COLO829 (cell line): ENCODE data around the gene DAPK2.
A peak's percentile ranks its signal among the peaks of the same experiment; 100 is the strongest.

Source experiments
- DNase-seq: peaks from one replicate; pipeline ENCODE4 v3.0.0; 2012; ENCODE audit warnings: low spot score

The DAPK2 gene

GRCh38 chr15:63941698-63942465, 104.4 kb downstream of the DAPK2 start:
- DNase-seq = no peak

GRCh38 chr15:63940966-63941620, 105.2 kb downstream of the DAPK2 start:
- DNase-seq = no peak

DNA sequence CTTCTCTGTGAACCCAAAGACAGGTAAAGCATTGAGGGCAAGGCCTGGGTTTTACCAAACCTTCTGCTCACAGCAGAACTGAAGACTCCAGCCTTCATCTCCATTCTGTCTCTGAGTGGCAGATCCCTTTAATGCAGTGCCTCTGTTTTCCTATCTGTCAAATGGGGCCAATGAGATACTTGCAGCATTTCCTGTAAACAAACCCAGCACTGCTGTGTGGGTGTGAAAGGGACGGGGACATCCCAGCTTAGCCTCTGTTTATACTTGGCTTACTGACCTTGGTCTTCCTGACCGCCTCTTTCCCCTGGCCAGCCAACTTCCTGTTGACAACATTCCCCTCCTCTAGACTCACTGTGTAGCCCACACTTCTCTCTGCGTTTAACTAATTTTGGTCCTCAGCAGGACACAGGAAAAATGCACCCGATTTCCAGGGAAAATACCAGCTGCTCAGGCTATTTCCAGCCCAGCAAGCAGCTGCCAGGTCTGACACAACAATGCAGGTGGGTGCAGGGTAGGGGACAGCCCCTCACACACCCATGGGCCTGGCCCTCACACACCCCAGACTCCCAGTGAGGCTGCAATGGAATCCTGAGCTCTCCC, 106.7 kb downstream of the DAPK2 start:
- DNase-seq = no peak

- peak; percentile 33 for DNase-seq
Measured at GRCh38 chr15:63938486-63939061, 107.7 kb downstream of the DAPK2 start.

GRCh38 chr15:63933522-63933921, 112.8 kb downstream of the DAPK2 start:
- DNase-seq = no peak

DNA sequence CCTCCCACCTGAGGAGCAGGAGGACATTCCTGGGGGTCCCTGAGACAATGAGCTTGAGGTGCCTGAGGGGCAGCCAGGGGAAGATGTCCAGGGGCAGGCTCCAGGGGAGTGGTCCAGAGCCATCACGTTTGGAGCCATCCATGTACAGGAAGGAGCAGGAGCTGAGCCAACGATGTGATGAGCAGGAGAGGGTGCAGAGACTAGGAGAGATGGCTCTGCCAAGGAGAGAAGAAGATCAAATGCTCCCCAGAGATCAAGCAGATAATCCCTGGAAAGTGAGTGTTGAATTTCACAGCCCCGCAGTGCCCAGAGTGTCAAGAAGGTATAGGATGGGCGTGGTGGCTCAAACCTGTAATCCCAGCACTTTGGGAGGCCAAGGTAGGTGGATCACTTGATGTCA, 114.7 kb downstream of the DAPK2 start:
- no peak for DNase-seq

GRCh38 chr15:63930034-63930433, 116.3 kb downstream of the DAPK2 start:
- DNase-seq = no peak

- no peak for DNase-seq
Measured at GRCh38 chr15:63928185-63928842, 118.0 kb downstream of the DAPK2 start.

- no peak for DNase-seq
Measured at GRCh38 chr15:63923993-63924950, 122.0 kb downstream of the DAPK2 start.

DNA sequence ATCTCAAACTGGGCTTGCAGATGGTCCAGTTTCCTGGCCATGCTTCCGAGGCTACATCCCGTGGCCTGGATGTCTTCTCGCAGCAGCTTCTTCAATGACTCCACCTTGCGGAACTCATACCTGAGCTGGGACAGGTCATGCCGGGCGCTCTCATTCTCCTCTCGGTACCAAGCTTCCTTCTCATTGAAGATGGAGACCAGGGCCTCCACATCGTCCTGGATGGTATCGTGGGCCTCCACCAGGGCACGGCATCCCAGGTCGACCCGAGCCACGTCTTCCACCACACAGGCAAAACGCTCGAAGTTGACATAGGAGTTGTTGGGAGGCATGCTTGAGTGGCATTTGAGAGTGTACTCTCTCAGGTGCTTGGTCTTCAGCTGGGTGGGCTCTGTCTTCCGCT, 123.4 kb downstream of the DAPK2 start:
- no peak for DNase-seq

GRCh38 chr15:63922261-63922904, 123.9 kb downstream of the DAPK2 start:
- no peak for DNase-seq

GRCh38 chr15:63920504-63921175, 125.6 kb downstream of the DAPK2 start:
- no peak for DNase-seq

DNA sequence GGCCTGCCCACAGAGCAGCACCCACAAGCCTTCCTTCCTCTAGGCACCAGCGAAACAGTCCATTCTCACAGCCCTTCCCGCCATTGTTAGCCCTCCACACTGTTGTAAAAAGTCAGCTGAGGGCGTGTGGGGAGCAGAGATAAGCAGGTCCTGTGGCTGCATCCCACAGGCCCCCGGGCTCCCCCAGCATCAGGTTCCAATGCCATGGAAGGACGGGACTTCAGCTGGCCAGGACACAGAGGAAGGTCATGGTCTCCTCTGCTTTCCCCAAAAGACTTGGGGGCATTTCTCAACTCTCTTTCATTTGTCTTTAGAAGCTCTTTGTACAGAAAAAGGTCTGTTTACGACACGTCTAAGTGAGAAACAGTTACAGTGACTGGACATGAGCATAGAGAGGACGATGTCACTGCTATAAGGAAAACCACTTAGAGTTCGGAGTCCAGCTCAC, 127.4 kb downstream of the DAPK2 start:
- DNase-seq = no peak

GRCh38 chr15:63918317-63918672, 128.0 kb downstream of the DAPK2 start:
- DNase-seq = no peak

- no peak for DNase-seq
Measured at GRCh38 chr15:63917588-63918316, 128.5 kb downstream of the DAPK2 start.

DNA sequence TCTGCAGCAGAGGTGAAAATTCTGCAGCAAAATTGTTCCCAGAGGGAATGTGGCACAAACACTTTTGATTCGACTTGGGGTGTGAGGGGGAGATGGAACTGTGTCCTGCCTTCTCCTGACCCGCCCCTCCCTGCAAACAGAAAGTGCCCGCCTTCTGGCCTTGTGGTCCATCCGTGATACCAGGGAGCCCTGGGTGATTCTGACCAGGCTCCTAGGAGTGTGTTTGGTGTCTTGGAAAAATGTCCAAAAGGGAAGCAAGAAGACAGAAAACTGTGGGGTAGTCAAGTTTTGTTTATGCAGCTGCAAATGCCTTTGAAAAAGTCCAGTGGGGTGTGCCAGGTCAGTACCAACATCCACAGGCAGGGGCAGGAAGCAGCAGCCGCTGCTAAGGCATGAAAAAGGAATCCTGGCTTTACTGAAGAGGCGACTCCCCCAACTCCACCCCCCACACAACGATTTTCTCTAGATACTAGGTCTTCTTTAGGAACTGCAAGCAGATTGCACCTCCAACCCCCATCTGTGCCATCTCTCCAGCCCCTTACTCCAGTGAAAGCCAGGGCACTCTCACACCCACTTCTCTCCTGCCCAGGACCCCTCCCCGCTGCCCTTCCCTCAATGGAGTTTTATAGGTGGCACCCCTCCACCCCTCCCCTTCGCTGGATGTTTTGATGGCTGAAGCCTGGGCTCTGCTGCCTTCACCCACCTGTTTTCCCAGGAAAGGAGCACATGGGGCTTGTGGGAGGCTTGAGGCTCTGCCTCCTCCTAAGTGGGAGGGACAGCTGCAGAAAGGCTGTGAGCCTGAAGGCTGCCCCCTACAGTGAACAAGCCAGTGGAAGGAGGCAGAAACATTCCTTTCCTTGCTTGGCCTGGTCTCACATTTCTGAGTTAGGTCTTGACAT, 130.2 kb downstream of the DAPK2 start:
- no peak for DNase-seq

DNA sequence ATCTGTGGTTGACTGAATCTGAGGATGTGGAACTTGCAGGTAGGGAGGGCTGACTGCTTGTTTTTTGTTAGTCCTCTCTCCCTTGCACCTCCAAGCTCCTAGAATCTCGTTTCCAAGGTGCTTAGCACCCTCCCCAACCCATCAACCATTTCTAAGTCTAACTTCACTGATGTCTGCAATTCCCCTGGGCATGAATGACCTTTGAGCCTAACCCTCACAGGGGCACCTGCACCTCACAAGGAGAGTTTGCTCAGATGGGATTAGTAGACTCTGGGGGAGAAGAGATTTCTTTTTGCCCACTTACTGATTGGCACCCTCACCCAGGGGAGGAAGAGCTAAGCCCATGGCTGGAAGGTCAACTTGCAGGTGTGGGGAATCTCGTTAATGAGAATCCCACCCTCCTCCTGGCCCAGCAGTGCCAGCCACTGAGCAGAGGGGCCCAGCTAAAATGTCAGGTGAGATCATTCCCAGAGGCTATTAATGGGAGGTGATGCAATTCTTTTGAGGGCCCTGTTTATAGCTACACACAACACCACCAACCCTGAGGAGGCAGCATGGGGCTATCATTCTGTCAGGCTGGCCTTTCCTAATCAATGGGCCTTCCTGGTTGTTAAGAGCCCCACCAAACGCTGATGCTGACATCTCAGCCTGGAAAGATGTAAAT, 130.9 kb downstream of the DAPK2 start:
- DNase-seq = no peak

DNA sequence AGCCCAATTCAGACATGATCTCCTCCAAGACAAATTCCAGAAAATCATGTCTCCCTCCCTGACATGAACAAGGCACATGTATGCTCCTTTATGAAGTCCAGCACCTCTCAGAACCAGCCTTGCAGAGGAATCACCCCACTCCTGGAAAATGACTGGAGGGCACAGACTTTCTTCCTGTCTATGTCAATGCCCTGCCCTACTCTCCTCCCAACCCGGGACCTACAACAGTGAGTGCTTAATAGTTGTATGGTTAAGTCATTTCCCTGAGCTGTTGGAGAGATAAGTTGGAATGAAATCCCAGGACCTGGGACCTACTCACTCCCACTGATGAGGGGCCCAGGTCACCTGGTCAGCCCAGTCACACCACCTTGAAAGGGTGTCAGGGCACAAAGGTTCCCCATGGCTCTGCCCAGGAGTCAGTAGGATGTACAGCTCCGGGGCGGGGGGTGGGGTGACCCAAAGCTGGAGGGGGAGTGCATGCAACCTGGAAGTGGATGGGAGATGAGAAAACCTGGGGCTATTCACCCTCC, 132.4 kb downstream of the DAPK2 start:
- no peak for DNase-seq
